ENCODE results near the gene ACLY.

DNA sequence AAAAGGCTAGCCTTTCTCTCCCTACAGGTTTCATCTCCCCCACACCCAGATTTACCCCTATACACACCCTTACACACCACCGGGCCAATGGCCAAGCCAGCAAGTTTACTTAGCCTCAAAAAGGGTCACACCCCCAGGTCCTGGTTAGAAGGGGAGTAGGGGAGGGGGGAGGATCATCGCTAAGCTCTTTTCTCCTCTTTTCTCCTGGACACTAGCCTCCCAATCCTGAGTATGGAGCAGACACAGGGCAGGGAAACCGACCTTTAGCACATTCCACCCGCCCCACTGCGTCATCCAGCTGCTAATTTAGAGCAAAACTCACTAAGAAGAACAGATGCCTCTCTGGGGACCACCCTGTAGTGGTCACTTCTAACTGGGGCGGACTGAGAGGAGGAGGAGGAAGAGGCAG, 4.4 kb downstream of the ACLY start:
- TF ChIP-seq, protein P1, sequence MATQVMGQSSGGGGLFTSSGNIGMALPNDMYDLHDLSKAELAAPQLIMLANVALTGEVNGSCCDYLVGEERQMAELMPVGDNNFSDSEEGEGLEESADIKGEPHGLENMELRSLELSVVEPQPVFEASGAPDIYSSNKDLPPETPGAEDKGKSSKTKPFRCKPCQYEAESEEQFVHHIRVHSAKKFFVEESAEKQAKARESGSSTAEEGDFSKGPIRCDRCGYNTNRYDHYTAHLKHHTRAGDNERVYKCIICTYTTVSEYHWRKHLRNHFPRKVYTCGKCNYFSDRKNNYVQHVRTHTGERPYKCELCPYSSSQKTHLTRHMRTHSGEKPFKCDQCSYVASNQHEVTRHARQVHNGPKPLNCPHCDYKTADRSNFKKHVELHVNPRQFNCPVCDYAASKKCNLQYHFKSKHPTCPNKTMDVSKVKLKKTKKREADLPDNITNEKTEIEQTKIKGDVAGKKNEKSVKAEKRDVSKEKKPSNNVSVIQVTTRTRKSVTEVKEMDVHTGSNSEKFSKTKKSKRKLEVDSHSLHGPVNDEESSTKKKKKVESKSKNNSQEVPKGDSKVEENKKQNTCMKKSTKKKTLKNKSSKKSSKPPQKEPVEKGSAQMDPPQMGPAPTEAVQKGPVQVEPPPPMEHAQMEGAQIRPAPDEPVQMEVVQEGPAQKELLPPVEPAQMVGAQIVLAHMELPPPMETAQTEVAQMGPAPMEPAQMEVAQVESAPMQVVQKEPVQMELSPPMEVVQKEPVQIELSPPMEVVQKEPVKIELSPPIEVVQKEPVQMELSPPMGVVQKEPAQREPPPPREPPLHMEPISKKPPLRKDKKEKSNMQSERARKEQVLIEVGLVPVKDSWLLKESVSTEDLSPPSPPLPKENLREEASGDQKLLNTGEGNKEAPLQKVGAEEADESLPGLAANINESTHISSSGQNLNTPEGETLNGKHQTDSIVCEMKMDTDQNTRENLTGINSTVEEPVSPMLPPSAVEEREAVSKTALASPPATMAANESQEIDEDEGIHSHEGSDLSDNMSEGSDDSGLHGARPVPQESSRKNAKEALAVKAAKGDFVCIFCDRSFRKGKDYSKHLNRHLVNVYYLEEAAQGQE (IDR thresholded peaks at IDR 0.05; ENCODE audit: unreplicated experiment): no peak
- TF ChIP-seq, protein P2, sequence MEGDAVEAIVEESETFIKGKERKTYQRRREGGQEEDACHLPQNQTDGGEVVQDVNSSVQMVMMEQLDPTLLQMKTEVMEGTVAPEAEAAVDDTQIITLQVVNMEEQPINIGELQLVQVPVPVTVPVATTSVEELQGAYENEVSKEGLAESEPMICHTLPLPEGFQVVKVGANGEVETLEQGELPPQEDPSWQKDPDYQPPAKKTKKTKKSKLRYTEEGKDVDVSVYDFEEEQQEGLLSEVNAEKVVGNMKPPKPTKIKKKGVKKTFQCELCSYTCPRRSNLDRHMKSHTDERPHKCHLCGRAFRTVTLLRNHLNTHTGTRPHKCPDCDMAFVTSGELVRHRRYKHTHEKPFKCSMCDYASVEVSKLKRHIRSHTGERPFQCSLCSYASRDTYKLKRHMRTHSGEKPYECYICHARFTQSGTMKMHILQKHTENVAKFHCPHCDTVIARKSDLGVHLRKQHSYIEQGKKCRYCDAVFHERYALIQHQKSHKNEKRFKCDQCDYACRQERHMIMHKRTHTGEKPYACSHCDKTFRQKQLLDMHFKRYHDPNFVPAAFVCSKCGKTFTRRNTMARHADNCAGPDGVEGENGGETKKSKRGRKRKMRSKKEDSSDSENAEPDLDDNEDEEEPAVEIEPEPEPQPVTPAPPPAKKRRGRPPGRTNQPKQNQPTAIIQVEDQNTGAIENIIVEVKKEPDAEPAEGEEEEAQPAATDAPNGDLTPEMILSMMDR (conservative IDR thresholded peaks at IDR 0.05; ENCODE audit: low read depth in 2 of 2): no peak
- TF ChIP-seq ETS1 (IDR thresholded peaks at IDR 0.05) (no peak), EZH2 (IDR thresholded peaks at IDR 0.05; ENCODE audit: low read depth, unreplicated experiment) (no peak), POLR2AphosphoS5 (IDR thresholded peaks at IDR 0.05; ENCODE audit: low read depth) (no peak), ZNF114 (CRISPR knock-in tag; IDR thresholded peaks at IDR 0.05) (no peak)

All from GM23338 (cell line).